HG03060 (cell line): ENCODE results near the gene CHRNA7.

Source experiments
- ATAC-seq: cut with Tn5 transposase; IDR thresholded peaks from one replicate; pipeline ENCODE4 v1.9.1; 2021; ENCODE audit warnings: low read depth, moderate number of reproducible peaks; ENCODE audit not compliant: unreplicated experiment

The CHRNA7 gene

GRCh38 chr15:32067115-32067514, 36.8 kb downstream of the CHRNA7 start:
- no peak for ATAC-seq

- ATAC-seq = no peak
These were observed 59.6 kb downstream of the CHRNA7 start for GRCh38 chr15:32089851-32090359.

DNA sequence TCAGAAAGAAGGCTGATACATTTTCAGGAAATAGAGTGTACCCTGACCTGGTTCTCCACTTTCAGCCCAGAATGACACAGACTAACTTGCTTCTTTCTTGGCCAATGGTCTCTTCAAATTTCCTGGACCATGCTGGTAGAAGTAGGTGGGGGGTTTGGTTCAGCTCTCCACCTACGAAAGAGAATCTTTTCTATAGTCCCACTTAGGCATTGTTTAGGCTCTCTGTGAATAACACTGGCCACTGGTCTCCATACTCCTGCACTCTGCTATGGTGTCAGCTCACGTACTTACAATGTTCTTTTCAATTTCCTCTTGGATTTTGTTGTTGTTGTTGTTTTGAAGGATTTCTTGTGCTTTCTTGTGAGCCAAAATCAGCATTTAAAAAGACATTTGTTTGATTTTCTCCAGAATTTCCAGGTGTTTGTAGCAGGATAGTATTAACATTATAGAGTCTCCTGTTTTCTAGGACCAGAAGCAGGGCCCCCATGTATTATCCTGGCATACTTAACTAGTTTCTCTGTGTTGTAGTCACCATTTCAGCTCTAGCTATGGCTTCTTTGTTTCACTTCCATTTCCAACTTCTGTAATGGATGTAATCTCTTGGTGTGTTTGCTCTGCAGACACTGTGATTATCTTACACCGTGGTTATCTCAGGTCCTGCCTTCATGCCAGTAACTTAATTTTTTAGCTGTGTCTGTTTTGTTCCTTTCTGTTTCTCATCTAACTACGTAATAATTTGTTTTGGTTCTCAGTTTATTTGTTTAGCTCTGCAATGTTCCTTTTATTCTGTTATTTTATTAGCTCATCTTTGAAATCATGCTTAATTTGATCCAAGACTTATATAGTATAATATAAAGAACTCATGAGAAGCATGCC, 61.4 kb downstream of the CHRNA7 start:
- no peak for ATAC-seq

GRCh38 chr15:32096213-32096612, 65.9 kb downstream of the CHRNA7 start:
- ATAC-seq = no peak

- no peak for ATAC-seq
These were observed 66.8 kb downstream of the CHRNA7 start for GRCh38 chr15:32096916-32097617.

DNA sequence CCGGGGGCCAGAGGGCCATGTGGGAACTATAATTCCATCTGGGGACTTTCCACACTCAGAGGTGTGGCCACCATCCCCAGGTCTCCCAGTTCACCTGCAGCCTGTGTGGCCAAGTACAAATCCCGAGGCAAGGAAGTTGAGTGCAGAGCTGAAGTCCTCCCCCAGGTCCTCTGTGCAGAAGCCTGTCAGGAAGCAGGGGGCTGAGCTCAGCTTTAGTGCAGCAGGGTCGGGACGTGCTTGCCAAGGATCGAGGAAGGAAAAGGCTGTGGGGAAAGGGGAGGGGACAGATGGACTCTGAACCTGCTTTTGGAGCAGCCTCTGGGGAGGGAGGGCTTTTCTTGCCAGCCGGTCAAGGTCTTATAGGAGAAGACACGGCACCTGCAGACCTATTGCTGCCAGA, 67.7 kb downstream of the CHRNA7 start:
- no peak for ATAC-seq

DNA sequence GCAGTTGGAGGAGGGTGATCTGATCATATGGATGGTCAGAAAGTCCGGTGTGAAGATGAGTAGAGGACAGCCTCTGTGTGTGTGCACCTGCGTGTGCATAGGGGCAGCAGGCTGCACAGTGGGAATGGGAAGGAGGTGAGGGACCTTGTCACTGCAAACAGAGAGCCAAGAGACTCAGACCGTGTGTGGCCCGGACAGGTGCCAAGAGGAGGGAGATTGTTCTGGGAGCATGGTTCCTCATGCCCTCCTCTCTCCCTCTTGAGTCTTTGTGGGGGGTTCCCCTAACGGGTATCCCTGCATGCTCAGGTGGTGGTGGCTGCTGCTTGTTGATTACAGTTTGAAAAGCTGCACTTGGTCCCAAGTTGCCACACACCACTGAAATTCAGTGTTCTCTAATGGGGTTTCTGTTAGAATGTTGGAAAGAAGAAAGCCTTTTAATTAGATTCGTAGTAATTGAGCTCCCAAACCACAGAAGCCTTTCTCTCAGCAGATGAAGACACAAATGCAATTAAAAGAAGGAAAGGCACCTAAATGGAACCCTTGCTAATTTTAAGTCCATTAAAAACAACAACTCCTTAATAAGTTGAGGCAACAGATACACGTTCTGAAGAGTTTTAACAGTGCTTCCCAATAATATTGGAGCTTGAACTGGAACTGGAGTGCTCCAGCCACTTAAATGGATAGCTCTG, 68.9 kb downstream of the CHRNA7 start:
- ATAC-seq = no peak

DNA sequence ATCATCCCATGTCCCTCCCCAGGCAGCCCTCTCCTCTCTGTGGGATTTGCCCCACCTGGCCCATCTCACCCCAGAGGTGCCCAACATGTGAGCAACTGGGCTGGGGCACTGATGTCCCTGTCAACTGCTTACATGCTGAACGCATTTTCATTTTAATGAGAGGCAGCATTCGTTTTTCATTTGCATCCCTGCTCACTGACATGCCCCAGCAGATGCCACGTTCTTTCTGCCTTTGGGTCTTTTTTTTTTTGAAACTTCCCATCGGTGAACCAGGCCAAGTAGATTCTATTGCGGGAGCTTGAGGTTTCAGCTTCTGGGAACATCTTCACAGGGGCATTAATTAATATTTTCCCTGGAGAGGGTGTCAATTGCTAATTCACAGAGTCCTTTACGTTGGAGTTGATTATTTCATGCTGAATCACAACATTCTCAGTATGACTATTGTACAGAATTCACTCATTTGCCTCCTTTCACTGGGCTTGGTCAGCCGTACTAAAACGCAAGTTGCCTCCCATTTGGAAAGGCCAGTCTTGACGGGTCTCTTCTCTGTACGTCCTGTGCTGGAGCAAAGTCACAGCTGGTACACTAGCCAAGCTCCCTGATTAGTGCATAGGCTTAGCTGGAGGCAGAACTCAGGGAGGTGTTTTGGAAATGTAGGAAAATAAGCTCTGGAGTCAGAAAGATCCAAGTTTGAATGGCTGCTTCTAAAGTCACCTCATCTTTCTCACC, 69.8 kb downstream of the CHRNA7 start:
- ATAC-seq = no peak

DNA sequence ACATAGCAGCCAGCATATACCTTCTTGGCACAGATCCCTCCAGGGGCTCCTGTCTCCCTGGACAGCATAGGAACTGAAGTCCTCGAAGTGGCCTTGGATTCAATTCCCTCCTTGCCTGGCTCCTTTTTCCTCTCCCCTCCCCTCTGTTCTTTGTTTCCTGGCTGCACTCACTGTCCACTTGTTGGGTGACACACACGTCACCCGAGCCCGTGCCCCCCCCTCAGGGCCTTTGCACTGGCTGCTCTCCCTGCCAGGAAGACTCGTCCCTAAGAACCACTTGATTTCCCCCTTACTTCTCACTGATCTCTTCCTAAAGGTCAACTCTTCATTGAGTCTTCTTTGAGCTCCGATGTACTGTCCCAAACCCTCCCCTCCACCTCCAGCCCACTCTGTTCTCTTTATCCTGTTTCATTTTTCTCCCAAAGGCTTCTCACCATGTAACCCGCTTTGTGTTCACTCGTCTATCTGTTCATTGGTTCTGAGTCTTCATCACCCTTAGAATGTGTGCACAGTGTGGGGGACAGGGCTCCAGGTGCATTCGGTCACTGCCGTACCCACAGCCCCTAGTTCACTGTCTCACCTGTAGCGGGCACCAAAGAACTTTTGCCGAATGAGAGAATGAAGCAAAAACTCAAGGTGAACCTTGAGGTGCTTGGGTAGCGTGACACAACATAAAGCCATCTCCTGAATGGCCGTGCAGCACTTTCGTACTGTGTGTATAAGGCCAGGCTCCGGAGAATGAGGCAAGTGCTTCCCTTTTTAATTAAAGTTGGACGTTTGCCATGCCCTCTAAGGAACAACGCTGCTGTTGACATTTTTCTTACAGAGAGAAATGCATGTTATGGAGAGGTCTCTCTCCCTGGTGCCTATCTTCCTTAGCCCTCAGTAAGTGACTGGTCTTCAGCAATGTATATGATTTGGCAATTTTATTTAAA, 74.0 kb downstream of the CHRNA7 start:
- ATAC-seq = no peak

- no peak for ATAC-seq
These were observed 75.2 kb downstream of the CHRNA7 start for GRCh38 chr15:32105258-32106241.

- ATAC-seq = no peak
These were observed 76.4 kb downstream of the CHRNA7 start for GRCh38 chr15:32106401-32107381.

DNA sequence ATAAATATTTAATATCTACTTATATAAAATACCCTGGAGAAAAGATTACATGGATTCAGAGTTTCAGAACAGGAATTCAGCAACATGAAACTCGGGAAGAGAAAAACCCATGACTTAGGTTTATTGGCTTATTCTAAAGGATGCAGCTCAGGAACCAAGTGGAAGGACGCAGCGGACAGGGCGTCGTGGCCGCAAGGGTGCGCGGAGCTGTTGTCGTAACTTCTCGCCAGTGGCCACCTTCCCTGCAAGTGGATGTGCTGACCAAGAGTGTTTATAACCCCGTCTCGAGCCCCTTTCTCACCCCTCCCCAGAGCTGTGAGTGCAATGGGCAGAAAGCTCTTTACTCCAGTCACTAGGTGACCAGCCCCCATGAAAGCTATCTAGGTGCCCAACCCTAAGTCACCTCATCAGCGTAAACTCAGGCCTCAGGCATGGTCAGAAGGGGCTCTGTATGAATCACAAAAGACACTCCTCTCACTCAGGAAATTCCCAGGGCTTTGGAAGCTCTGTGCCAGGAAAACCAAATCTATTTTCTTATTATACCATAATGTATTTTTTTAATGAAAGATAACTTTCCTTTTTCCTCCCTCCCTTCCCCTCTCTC, 77.3 kb downstream of the CHRNA7 start:
- no peak for ATAC-seq

- no peak for ATAC-seq
These were observed 78.3 kb downstream of the CHRNA7 start for GRCh38 chr15:32108661-32109060.

- ATAC-seq = no peak
These were observed 81.8 kb downstream of the CHRNA7 start for GRCh38 chr15:32112101-32112500.

DNA sequence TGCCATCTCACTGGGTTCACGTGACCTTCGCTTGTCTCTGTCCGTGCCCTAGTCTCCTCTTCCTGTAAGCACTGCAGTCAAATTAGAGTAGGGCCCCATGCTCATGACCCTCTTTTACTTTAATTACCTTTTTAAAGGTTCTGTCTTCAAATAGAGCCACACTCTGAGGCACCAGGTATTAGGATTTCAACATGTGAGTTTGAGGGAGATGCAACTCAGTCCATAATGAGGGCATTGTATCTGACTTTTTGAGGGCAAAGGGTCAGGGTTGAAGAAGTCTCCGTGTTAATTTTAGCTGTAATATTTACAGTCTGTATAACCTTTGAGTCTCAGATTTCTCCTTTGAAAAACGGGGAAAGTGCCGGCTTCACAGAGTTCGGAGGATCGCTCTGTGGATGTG, 82.9 kb downstream of the CHRNA7 start:
- no peak for ATAC-seq

DNA sequence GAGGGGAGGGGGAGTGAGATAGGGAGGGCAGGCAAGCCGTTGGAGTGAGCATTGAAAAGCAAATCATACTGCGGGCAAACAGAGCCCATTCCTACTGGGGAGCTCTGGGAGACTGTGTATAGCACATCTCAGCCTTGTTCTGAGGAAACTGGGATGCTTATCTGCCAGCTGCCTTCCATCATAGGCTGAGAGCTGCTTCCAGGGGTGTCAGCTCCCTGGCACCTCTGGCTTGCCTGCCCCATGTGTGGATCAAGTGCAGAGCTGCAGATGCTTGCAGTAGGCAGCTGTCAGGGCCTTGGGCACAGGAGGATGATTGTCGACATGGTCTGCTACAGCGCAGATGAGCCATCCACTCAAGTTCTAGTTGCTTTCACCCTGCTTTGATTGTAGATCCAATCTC, 86.8 kb downstream of the CHRNA7 start:
- no peak for ATAC-seq

- no peak for ATAC-seq
These were observed 89.0 kb downstream of the CHRNA7 start for GRCh38 chr15:32119286-32119685.
